Femur (tissue), 1 donor: Measurements from ENCODE around the gene TOM1.
"Not testable (repeated sequence)": the region's sequence is repeated elsewhere in the genome, so short reads cannot be mapped to it uniquely, and the experiment has no call there.

Source experiments
- DNase-seq: peaks from one replicate; pipeline ENCODE4 v3.0.0-alpha.2; 2017

TOM1 gene

GRCh38 chr22:35376728-35377472 lies 77.2 kb downstream of the TOM1 start:
- DNase-seq: peak; percentile 95

- no peak for DNase-seq
Measured at GRCh38 chr22:35377735-35378134, 78.0 kb downstream of the TOM1 start.

GRCh38 chr22:35378621-35379020 lies 78.9 kb downstream of the TOM1 start:
- DNase-seq: no peak

- DNase-seq: no peak
Measured at GRCh38 chr22:35379146-35379993, 79.7 kb downstream of the TOM1 start.

GRCh38 chr22:35380013-35380412 lies 80.3 kb downstream of the TOM1 start:
- DNase-seq: no peak

GRCh38 chr22:35380537-35381423 lies 81.1 kb downstream of the TOM1 start, which contains the start of gene HMOX1:
TSS of gene HMOX1 (plus strand) at chr22:35381096. CDS start at chr22:35381174, 78 bp downstream.
- peak; percentile 92 for DNase-seq

GRCh38 chr22:35381424-35382009 lies 81.8 kb downstream of the TOM1 start:
- DNase-seq: no peak

GRCh38 chr22:35383679-35384071 lies 84.0 kb downstream of the TOM1 start:
- DNase-seq: no peak

GRCh38 chr22:35384527-35384926 lies 84.8 kb downstream of the TOM1 start:
- no peak for DNase-seq

- no peak for DNase-seq
Measured at GRCh38 chr22:35384975-35385588, 85.4 kb downstream of the TOM1 start.

- no peak for DNase-seq
Measured at GRCh38 chr22:35386670-35387288, 87.1 kb downstream of the TOM1 start.

GRCh38 chr22:35390933-35391332 lies 91.2 kb downstream of the TOM1 start:
- DNase-seq: no peak

- DNase-seq: no peak
Measured at GRCh38 chr22:35392357-35392756, 92.7 kb downstream of the TOM1 start.

GRCh38 chr22:35393116-35394010 lies 93.7 kb downstream of the TOM1 start:
- no peak for DNase-seq

GRCh38 chr22:35394011-35394312 lies 94.3 kb downstream of the TOM1 start:
- DNase-seq: no peak

GRCh38 chr22:35394810-35395563 lies 95.3 kb downstream of the TOM1 start:
- DNase-seq: no peak

GRCh38 chr22:35396622-35397021 lies 96.9 kb downstream of the TOM1 start:
- DNase-seq: not testable (repeated sequence)

GRCh38 chr22:35397095-35397904 lies 97.6 kb downstream of the TOM1 start:
- DNase-seq: no peak
